ENCODE measurements around the gene AMBP.

GRCh38 chr9:114075602-114076001, 2.5 kb downstream of the AMBP start:
- TF ChIP-seq CTCF (conservative IDR thresholded peaks at IDR 0.05) (no peak), EZH2 (IDR thresholded peaks at IDR 0.05; ENCODE audit: low read depth) (no peak)

Data from PC-9 (cell line).